Measurements from ENCODE around the gene EPB41L5.
A peak's percentile ranks its signal among the peaks of the same experiment; 100 is the strongest.
"Not testable (repeated sequence)": the region's sequence is repeated elsewhere in the genome, so short reads cannot be mapped to it uniquely, and the experiment has no call there.

EPB41L5 gene

GRCh38 chr2:120104772-120105171 is 91.9 kb downstream of the EPB41L5 start:
- FAIRE-seq, result peak; percentile 71

GRCh38 chr2:120105360-120105759 is 92.5 kb downstream of the EPB41L5 start:
- no peak for FAIRE-seq

GRCh38 chr2:120108049-120108448 is 95.2 kb downstream of the EPB41L5 start:
- no peak for FAIRE-seq

- FAIRE-seq, result no peak
Observed at GRCh38 chr2:120108749-120109148, 95.9 kb downstream of the EPB41L5 start.

- FAIRE-seq, result peak; percentile 54
Observed at GRCh38 chr2:120109186-120110061, 96.5 kb downstream of the EPB41L5 start.

GRCh38 chr2:120110062-120110362 is 97.1 kb downstream of the EPB41L5 start:
- FAIRE-seq, result no peak

- FAIRE-seq, result no peak
Observed at GRCh38 chr2:120110507-120110906, 97.6 kb downstream of the EPB41L5 start.

GRCh38 chr2:120111193-120111592 is 98.3 kb downstream of the EPB41L5 start:
- no peak for FAIRE-seq

- FAIRE-seq, result no peak
Observed at GRCh38 chr2:120118018-120118417, 105.1 kb downstream of the EPB41L5 start.

GRCh38 chr2:120118471-120118870 is 105.6 kb downstream of the EPB41L5 start:
- FAIRE-seq, result no peak

- FAIRE-seq, result not testable (repeated sequence)
Observed at GRCh38 chr2:120121337-120121736, 108.5 kb downstream of the EPB41L5 start.

- FAIRE-seq, result no peak
Observed at GRCh38 chr2:120123090-120123489, 110.2 kb downstream of the EPB41L5 start.

- FAIRE-seq, result no peak
Observed at GRCh38 chr2:120125195-120125594, 112.3 kb downstream of the EPB41L5 start.

GRCh38 chr2:120128216-120128615 is 115.3 kb downstream of the EPB41L5 start:
- no peak for FAIRE-seq

GRCh38 chr2:120132190-120132589 is 119.3 kb downstream of the EPB41L5 start:
- FAIRE-seq, result no peak

- no peak for FAIRE-seq
Observed at GRCh38 chr2:120132691-120133090, 119.8 kb downstream of the EPB41L5 start.

GRCh38 chr2:120133572-120134244 is 120.8 kb downstream of the EPB41L5 start:
- no peak for FAIRE-seq

- FAIRE-seq, result no peak
Observed at GRCh38 chr2:120134263-120134662, 121.4 kb downstream of the EPB41L5 start.

- not testable (repeated sequence) for FAIRE-seq
Observed at GRCh38 chr2:120135013-120135412, 122.1 kb downstream of the EPB41L5 start.

GRCh38 chr2:120140866-120141265 is 128.0 kb downstream of the EPB41L5 start:
- no peak for FAIRE-seq

- no peak for FAIRE-seq
Observed at GRCh38 chr2:120141300-120142069, 128.6 kb downstream of the EPB41L5 start.

GRCh38 chr2:120142528-120143219 is 129.8 kb downstream of the EPB41L5 start:
- FAIRE-seq, result no peak

- no peak for FAIRE-seq
Observed at GRCh38 chr2:120148229-120148628, 135.4 kb downstream of the EPB41L5 start.
